H1 (cell line): ENCODE data around the gene CCDC88C. TPM values are rescaled to one million over a fixed set of nuclear protein-coding genes. Genes with fewer than 3 reads are reported as not detected.

Experiments
- CHD2 ChIP-seq: IDR thresholded peaks from 2 replicates; pipeline ENCODE4 v1.6.1; 2012; ENCODE audit warnings: low read length, improper control_type of control experiment
- polyA plus RNA-seq, 7 experiments: library from polyadenylated mRNA; depleted of rRNA in 3 of 7; stranded (reverse) in 5 of 7; unstranded in 2 of 7; fragments of >200 nt in 5 of 7; fragments of 200-250 nt in 2 of 7; gene quantifications; 1 replicate in 5 of 7; 2 replicates in 1 of 7; 4 replicates in 1 of 7; pipeline versions ENCODE4 v1.2.1 to v1.2.3, GENCODE V29; 2011 to 2013; ENCODE audit warnings: missing spikeins in 2 of 7, mixed read lengths in 2 of 7
- total RNA-seq: library from RNA; stranded (reverse); fragmentation: NEBNext Ultra II Directional; extraction: Animal tissue kit (Norgen Biotek cat#: 25700); gene quantifications from 2 replicates; pipeline ENCODE4 v1.2.1, GENCODE V29; 2021
- TF ChIP-seq, protein P1 (sequence below): fragments of 300-600 bp; sonication (generic); IDR thresholded peaks from 2 replicates; pipeline ENCODE4 v1.7.1; 2012; ENCODE audit warnings: low read length, moderate library complexity, mild to moderate bottlenecking, inconsistent platforms; ENCODE audit not compliant: insufficient replicate concordance

The CCDC88C gene
- total and polyA plus RNA-seq, 2 of the 8 experiments (the other 6 are each of a cell fraction or from before 2014, with no cell fraction given): 10.3 to 57.7 TPM

DNA sequence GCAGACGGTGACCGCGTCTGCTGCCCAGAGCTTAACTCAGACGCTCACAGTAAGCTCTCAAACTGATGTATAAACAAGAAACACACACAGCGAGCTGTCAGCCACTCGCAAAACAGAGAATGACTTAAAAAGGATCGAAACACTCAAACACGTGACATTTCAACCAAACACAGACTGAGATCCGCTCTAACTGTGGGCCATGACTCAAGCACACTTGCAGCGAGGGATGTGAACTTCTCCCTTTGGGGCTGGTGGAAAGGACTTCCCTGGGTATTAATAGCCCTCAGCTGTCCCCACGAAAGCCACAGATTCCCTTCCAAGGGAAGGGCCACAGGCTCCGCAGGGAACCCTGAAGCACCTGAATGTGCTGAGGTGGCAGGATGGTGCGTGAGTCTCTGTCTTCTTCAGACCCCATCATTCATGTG is 29.1 kb downstream of the CCDC88C start (continued):
- TF ChIP-seq, protein P1, sequence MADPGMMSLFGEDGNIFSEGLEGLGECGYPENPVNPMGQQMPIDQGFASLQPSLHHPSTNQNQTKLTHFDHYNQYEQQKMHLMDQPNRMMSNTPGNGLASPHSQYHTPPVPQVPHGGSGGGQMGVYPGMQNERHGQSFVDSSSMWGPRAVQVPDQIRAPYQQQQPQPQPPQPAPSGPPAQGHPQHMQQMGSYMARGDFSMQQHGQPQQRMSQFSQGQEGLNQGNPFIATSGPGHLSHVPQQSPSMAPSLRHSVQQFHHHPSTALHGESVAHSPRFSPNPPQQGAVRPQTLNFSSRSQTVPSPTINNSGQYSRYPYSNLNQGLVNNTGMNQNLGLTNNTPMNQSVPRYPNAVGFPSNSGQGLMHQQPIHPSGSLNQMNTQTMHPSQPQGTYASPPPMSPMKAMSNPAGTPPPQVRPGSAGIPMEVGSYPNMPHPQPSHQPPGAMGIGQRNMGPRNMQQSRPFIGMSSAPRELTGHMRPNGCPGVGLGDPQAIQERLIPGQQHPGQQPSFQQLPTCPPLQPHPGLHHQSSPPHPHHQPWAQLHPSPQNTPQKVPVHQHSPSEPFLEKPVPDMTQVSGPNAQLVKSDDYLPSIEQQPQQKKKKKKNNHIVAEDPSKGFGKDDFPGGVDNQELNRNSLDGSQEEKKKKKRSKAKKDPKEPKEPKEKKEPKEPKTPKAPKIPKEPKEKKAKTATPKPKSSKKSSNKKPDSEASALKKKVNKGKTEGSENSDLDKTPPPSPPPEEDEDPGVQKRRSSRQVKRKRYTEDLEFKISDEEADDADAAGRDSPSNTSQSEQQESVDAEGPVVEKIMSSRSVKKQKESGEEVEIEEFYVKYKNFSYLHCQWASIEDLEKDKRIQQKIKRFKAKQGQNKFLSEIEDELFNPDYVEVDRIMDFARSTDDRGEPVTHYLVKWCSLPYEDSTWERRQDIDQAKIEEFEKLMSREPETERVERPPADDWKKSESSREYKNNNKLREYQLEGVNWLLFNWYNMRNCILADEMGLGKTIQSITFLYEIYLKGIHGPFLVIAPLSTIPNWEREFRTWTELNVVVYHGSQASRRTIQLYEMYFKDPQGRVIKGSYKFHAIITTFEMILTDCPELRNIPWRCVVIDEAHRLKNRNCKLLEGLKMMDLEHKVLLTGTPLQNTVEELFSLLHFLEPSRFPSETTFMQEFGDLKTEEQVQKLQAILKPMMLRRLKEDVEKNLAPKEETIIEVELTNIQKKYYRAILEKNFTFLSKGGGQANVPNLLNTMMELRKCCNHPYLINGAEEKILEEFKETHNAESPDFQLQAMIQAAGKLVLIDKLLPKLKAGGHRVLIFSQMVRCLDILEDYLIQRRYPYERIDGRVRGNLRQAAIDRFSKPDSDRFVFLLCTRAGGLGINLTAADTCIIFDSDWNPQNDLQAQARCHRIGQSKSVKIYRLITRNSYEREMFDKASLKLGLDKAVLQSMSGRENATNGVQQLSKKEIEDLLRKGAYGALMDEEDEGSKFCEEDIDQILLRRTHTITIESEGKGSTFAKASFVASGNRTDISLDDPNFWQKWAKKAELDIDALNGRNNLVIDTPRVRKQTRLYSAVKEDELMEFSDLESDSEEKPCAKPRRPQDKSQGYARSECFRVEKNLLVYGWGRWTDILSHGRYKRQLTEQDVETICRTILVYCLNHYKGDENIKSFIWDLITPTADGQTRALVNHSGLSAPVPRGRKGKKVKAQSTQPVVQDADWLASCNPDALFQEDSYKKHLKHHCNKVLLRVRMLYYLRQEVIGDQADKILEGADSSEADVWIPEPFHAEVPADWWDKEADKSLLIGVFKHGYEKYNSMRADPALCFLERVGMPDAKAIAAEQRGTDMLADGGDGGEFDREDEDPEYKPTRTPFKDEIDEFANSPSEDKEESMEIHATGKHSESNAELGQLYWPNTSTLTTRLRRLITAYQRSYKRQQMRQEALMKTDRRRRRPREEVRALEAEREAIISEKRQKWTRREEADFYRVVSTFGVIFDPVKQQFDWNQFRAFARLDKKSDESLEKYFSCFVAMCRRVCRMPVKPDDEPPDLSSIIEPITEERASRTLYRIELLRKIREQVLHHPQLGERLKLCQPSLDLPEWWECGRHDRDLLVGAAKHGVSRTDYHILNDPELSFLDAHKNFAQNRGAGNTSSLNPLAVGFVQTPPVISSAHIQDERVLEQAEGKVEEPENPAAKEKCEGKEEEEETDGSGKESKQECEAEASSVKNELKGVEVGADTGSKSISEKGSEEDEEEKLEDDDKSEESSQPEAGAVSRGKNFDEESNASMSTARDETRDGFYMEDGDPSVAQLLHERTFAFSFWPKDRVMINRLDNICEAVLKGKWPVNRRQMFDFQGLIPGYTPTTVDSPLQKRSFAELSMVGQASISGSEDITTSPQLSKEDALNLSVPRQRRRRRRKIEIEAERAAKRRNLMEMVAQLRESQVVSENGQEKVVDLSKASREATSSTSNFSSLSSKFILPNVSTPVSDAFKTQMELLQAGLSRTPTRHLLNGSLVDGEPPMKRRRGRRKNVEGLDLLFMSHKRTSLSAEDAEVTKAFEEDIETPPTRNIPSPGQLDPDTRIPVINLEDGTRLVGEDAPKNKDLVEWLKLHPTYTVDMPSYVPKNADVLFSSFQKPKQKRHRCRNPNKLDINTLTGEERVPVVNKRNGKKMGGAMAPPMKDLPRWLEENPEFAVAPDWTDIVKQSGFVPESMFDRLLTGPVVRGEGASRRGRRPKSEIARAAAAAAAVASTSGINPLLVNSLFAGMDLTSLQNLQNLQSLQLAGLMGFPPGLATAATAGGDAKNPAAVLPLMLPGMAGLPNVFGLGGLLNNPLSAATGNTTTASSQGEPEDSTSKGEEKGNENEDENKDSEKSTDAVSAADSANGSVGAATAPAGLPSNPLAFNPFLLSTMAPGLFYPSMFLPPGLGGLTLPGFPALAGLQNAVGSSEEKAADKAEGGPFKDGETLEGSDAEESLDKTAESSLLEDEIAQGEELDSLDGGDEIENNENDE: no peak
- no peak for TF ChIP-seq CHD2
